Stomach (tissue), 9 donors: ENCODE results near the gene KLK10. TPM values are rescaled to one million over a fixed set of nuclear protein-coding genes. Genes with fewer than 3 reads are reported as not detected.
A peak's percentile ranks its signal among the peaks of the same experiment; 100 is the strongest.

Experiments used
- DNase-seq, 2 donors: peaks; one replicate each; pipeline versions ENCODE4 v3.0.0 to v3.0.0-alpha.2; 2013 to 2019
- H3K27ac ChIP-seq, 5 donors: fragments of 200-600 bp in 4 of 5; sonication (generic) in 4 of 5; one replicate each; pipeline ENCODE4 v1.5.1; 2013 to 2019; ENCODE audit warnings: mild to moderate bottlenecking in 1 of 5, moderate library complexity in 1 of 5
- H3K27me3 ChIP-seq, 3 donors: fragments of 200-600 bp; sonication (generic); one replicate each; pipeline ENCODE4 v1.5.1; 2017 to 2019; ENCODE audit warnings: mixed run types in 1 of 3
- H3K36me3 ChIP-seq, 4 donors: fragments of 200-600 bp; sonication (generic); 1 replicate in 3 of 4; 2 replicates in 1 of 4; pipeline ENCODE4 v1.5.1; 2016 to 2019
- H3K4me1 ChIP-seq, 4 donors: fragments of 200-600 bp; sonication (generic); one replicate each; pipeline ENCODE4 v1.5.1; 2016 to 2019
- H3K4me3 ChIP-seq, 4 donors: fragments of 200-600 bp; sonication (generic) in 3 of 4; one replicate each; pipeline ENCODE4 v1.5.1; 2016 to 2019; ENCODE audit warnings: mild to moderate bottlenecking in 1 of 4
- H3K9me3 ChIP-seq, 4 donors: fragments of 200-600 bp; sonication (generic); one replicate each; pipeline ENCODE4 v1.5.1; 2016 to 2019
- CTCF ChIP-seq, 7 experiments: fragments of 450-650 bp in 4 of 7; fragments of 200-600 bp in 3 of 7; sonication (generic) in 3 of 7; IDR thresholded peaks; one replicate each; pipeline ENCODE4 v1.5.1; 2016 to 2019; ENCODE audit warnings: antibody characterized with exemption in 7 of 7, control low read depth in 2 of 7, mild to moderate bottlenecking in 1 of 7
- EP300 ChIP-seq: sonication (generic); formaldehyde crosslinking; IDR thresholded peaks from one replicate; pipeline ENCODE4 v1.6.1; 2017; ENCODE audit warnings: antibody characterized with exemption
- POLR2A ChIP-seq, 4 donors: fragments of 450-650 bp; IDR thresholded peaks; one replicate each; pipeline ENCODE4 v1.6.1; 2016; ENCODE audit warnings: antibody characterized with exemption in 4 of 4, control low read depth in 2 of 4, mild to moderate bottlenecking in 1 of 4, moderate library complexity in 1 of 4
- POLR2AphosphoS5 ChIP-seq, 3 donors: sonication (generic); formaldehyde crosslinking; IDR thresholded peaks; one replicate each; pipeline ENCODE4 v1.6.1; 2016; ENCODE audit warnings: antibody characterized with exemption in 3 of 3
- WGBS, 5 donors: extraction: QIAGEN DNeasy Blood & Tissue Kit in 3 of 5; methylation state at CpG; one replicate each; pipeline versions ENCODE4 v1.1.5 to v1.1.7; 2013 to 2018; 5-methylcytosine and 5-hydroxymethylcytosine counted together
- intact Hi-C: fragments of 100-400 bp; cut with DNase I; formaldehyde crosslinking; loops from one replicate; pipeline ENCODE4 v1.15.1; 2023; ENCODE audit warnings: low total_unique reads
- polyA plus RNA-seq, 3 donors: library from polyadenylated mRNA; stranded (reverse); fragments of 200-250 nt; gene quantifications; one replicate each; pipeline ENCODE4 v1.2.3, GENCODE V29; 2013
- total RNA-seq, 5 donors: library from RNA; depleted of rRNA; stranded (reverse); fragments of >200 nt; gene quantifications; one replicate each; pipeline versions ENCODE4 v1.1.0 to v1.2.3, GENCODE V29; 2014 to 2016
- donor health status: healthy with polysubstance abuse.
- donor health status: Bipolar disorder and iron deficiency.
- donor health status: healthy.

The KLK10 gene
- total and polyA plus RNA-seq, 8 donors: 1.3 to 62.7 (median 3.0) TPM; not detected in 4

- H3K36me3 ChIP-seq: no peaks in the 10 kb centered on the region
- TF ChIP-seq POLR2AphosphoS5 (IDR thresholded peaks at IDR 0.05) (no peak), EP300 (no peak), POLR2A (IDR thresholded peaks at IDR 0.05) (no peak)
- H3K27ac ChIP-seq: peak overlapping the region in 4 of 5 donors; percentile 85 to 94 (median 92)
- no peak for DNase-seq
- H3K4me1 ChIP-seq: peaks cover 6 to 40% (median 18%) of the 10 kb centered on the region in 4 donors
- H3K4me3 ChIP-seq: peak overlapping the region in 3 of 4 donors; percentile 34 to 47 (median 37)
- no peaks in the 10 kb centered on the region for H3K9me3 ChIP-seq
- WGBS, 5 donors: 23 to 56% (median 37%) methylated on average over 5 of the region's 5 CpGs
- intact Hi-C loops: no loop called here
- peaks cover 0 to 74% (median 2%) of the 10 kb centered on the region in 3 donors for H3K27me3 ChIP-seq
These were observed 5.4 kb upstream of the KLK10 start for GRCh38 chr19:51024924-51025323.

- DNase-seq: no peak
- Histone ChIP-seq H3K36me3 (no peaks in the 10 kb centered on the region), H3K9me3 (no peaks in the 10 kb centered on the region), H3K4me1 (peaks cover 16 to 50% (median 27%) of the 10 kb centered on the region in 4 donors), H3K27ac (no peak overlapping the region), H3K27me3 (peaks cover 0 to 74% (median 12%) of the 10 kb centered on the region in 3 donors), H3K4me3 (no peak overlapping the region)
- WGBS, 5 donors: 70 to 83% (median 76%) methylated on average over 10 to 11 of the region's 11 CpGs
- intact Hi-C loops: no loop called here
- TF ChIP-seq EP300: no peak
- no peak for TF ChIP-seq POLR2AphosphoS5 (IDR thresholded peaks at IDR 0.05)
- TF ChIP-seq POLR2A (IDR thresholded peaks at IDR 0.05): no peak
These were observed 4.4 kb upstream of the KLK10 start for GRCh38 chr19:51023946-51024345.

GRCh38 chr19:51022526-51022925, 3.0 kb upstream of the KLK10 start:
- DNase-seq: no peak
- 63 to 69% (median 67%) methylated on average over 14 of the region's 14 CpGs for WGBS, 5 donors
- Histone ChIP-seq H3K36me3 (no peaks in the 10 kb centered on the region), H3K4me1 (peaks cover 18 to 56% (median 37%) of the 10 kb centered on the region in 4 donors), H3K27ac (no peak overlapping the region), H3K4me3 (no peak overlapping the region), H3K9me3 (no peaks in the 10 kb centered on the region), H3K27me3 (peaks cover 0 to 80% (median 22%) of the 10 kb centered on the region in 3 donors)
- TF ChIP-seq EP300 (no peak), POLR2A (IDR thresholded peaks at IDR 0.05) (no peak), POLR2AphosphoS5 (IDR thresholded peaks at IDR 0.05) (no peak), CTCF (IDR thresholded peaks at IDR 0.05) (no peak)
- intact Hi-C loops: no loop called here

GRCh38 chr19:51020988-51021651, 1.6 kb upstream of the KLK10 start:
- intact Hi-C loops: no loop called here
- Histone ChIP-seq H3K36me3 (no peaks in the 10 kb centered on the region), H3K27ac (peak overlapping the region in 1 of 5 donors; percentile 46), H3K9me3 (no peaks in the 10 kb centered on the region), H3K4me3 (no peak overlapping the region), H3K4me1 (peaks cover 27 to 59% (median 48%) of the 10 kb centered on the region in 4 donors), H3K27me3 (peaks cover 8 to 82% (median 32%) of the 10 kb centered on the region in 3 donors)
- DNase-seq: peak; percentile 34 to 72
- TF ChIP-seq EP300: no peak
- TF ChIP-seq CTCF (IDR thresholded peaks at IDR 0.05): peak in 5 of 7 experiments; percentile 27 to 75 (median 46)
- no peak for TF ChIP-seq POLR2AphosphoS5 (IDR thresholded peaks at IDR 0.05)
- TF ChIP-seq POLR2A (IDR thresholded peaks at IDR 0.05): no peak
- WGBS, 5 donors: 28 to 33% (median 30%) methylated on average over 7 of the region's 7 CpGs

- peak overlapping the region in 2 of 5 donors; percentile 12 to 46 for H3K27ac ChIP-seq
- peaks cover 27 to 48% (median 45%) of the 10 kb centered on the region in 4 donors for H3K4me1 ChIP-seq
- H3K27me3 ChIP-seq: peaks cover 8 to 82% (median 43%) of the 10 kb centered on the region in 3 donors
These were observed 565 bp downstream of the KLK10 start for GRCh38 chr19:51018745-51019543.

More at GRCh38 chr19:51018745-51019543, 565 bp downstream of the KLK10 start:
- H3K36me3 ChIP-seq: no peaks in the 10 kb centered on the region
- H3K9me3 ChIP-seq: no peaks in the 10 kb centered on the region
- 2 to 3% (median 2%) methylated on average over 40 to 68 of the region's 68 CpGs for WGBS, 5 donors
- intact Hi-C loops: loop anchor here (2.0 kb wide), 1 partner anchor 76 kb away; no protein-coding TSS in a partner anchor
- TF ChIP-seq EP300 (no peak), POLR2A (IDR thresholded peaks at IDR 0.05) (no peak), POLR2AphosphoS5 (IDR thresholded peaks at IDR 0.05) (no peak), CTCF (IDR thresholded peaks at IDR 0.05) (no peak)
- peak overlapping the region; percentile 29 to 54 (median 40) for H3K4me3 ChIP-seq
- DNase-seq: peak; percentile 43 to 54
